Esophagus muscularis mucosa (tissue), 4 donors: ENCODE measurements around the gene ANK3. TPM values are rescaled to one million over a fixed set of nuclear protein-coding genes. Genes with fewer than 3 reads are reported as not detected.
A peak's percentile ranks its signal among the peaks of the same experiment; 100 is the strongest.

Experiments used
- DNase-seq: peaks from one replicate; pipeline ENCODE4 v3.0.0-alpha.2; 2017; ENCODE audit errors: extremely low spot score
- H3K27ac ChIP-seq, 4 donors: fragments of 200-600 bp; sonication (generic); replicated peaks in 1 of 4; 1 replicate in 3 of 4; 2 replicates in 1 of 4; pipeline ENCODE4 v1.5.1; 2016 to 2019; ENCODE audit warnings: mild to moderate bottlenecking in 1 of 4
- H3K27me3 ChIP-seq, 4 donors: fragments of 200-600 bp; sonication (generic); one replicate each; pipeline versions ENCODE4 v1.5.1 to v1.6.0; 2016 to 2019
- H3K36me3 ChIP-seq, 4 donors: fragments of 200-600 bp; sonication (generic); one replicate each; pipeline ENCODE4 v1.5.1; 2016 to 2019
- H3K4me1 ChIP-seq, 4 donors: fragments of 200-600 bp; sonication (generic); one replicate each; pipeline ENCODE4 v1.5.1; 2016 to 2019
- H3K4me3 ChIP-seq, 4 donors: fragments of 200-600 bp; sonication (generic); 1 replicate in 2 of 4; 2 replicates in 2 of 4; pipeline ENCODE4 v1.5.1; 2016 to 2019; ENCODE audit warnings: mild to moderate bottlenecking in 4 of 4, moderate library complexity in 1 of 4
- H3K9me3 ChIP-seq, 4 donors: fragments of 200-600 bp; sonication (generic); 1 replicate in 3 of 4; 2 replicates in 1 of 4; pipeline ENCODE4 v1.5.1; 2016 to 2019
- EP300 ChIP-seq: sonication (generic); formaldehyde crosslinking; IDR thresholded peaks from one replicate; pipeline ENCODE4 v1.6.1; 2017; ENCODE audit warnings: antibody characterized with exemption
- POLR2A ChIP-seq: fragments of 450-650 bp; IDR thresholded peaks from one replicate; pipeline ENCODE4 v1.6.1; 2017; ENCODE audit warnings: antibody characterized with exemption, moderate library complexity, mild to moderate bottlenecking, low read depth
- POLR2AphosphoS5 ChIP-seq, 2 donors: sonication (generic); formaldehyde crosslinking; IDR thresholded peaks; one replicate each; pipeline ENCODE4 v1.6.1; 2017; ENCODE audit warnings: antibody characterized with exemption in 2 of 2
- WGBS: methylation state at CpG from one replicate; pipeline ENCODE4 v1.1.5; 2018; 5-methylcytosine and 5-hydroxymethylcytosine counted together
- intact Hi-C: fragments of 100-400 bp; cut with DNase I; formaldehyde crosslinking; loops from one replicate; pipeline ENCODE4 v1.15.1; 2023
- total RNA-seq, 4 donors: library from RNA; depleted of rRNA; stranded (reverse); fragments of >200 nt; gene quantifications; one replicate each; pipeline versions ENCODE4 v1.1.0 to v1.2.1, GENCODE V29; 2016
- TF ChIP-seq, protein P1 (sequence below), 3 experiments: fragments of 200-600 bp in 2 of 3; fragments of 450-650 bp in 1 of 3; sonication (generic) in 2 of 3; IDR thresholded peaks; one replicate each; pipeline ENCODE4 v1.5.1; 2017 to 2019; ENCODE audit warnings: antibody characterized with exemption in 3 of 3, mild to moderate bottlenecking in 2 of 3, moderate library complexity in 1 of 3

Gene ANK3
- total RNA-seq, 4 donors from 2014 or later = 25.5 to 44.9 (median 26.6) TPM

DNA sequence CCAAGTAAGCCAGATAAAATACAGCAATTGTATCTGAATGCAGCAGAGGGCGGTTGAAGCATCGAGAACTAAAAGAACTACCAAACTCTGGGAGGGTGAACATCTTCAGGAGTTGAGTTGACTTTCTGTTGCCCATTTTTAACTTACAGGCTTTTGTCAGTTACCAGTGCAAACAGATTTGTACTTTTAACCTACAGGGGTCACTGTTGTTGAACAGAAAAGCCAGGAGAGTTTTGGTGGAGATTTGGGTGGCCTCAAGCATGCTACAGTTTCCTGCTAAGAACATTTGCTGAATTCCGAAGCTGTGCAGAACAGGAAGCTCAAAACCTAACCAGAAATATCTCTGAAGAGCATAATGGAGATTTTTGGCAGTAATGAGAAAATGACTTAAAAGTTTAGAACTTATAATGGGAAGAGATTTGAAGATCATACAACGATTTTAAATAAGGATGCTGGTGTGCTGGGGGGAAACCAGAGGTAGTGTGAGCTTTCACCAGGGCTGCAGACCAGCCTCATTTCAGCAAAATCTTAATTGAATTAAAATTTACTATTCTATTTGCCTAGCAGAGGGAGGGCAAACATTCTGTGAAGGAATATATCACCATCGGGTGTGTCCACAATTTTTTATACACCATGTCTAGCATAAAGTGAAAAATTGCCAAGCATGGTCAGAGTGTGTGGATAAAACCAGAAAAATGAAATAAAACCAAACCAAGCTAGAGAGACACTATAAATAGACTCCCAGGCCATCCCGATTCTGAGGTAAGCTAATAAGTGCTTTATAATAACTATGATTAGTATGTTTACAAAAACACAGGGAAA lies 274.7 kb downstream of the ANK3 start:
- intact Hi-C loops = no loop called here
- 61% methylated on average over 6 of the region's 6 CpGs for WGBS
- Histone ChIP-seq H3K27ac (no peak overlapping the region), H3K27me3 (no peaks in the 10 kb centered on the region), H3K9me3 (no peaks in the 10 kb centered on the region), H3K4me1 (no peaks in the 10 kb centered on the region), H3K4me3 (no peak overlapping the region), H3K36me3 (no peaks in the 10 kb centered on the region)
- no peak for TF ChIP-seq EP300
- TF ChIP-seq, protein P1, sequence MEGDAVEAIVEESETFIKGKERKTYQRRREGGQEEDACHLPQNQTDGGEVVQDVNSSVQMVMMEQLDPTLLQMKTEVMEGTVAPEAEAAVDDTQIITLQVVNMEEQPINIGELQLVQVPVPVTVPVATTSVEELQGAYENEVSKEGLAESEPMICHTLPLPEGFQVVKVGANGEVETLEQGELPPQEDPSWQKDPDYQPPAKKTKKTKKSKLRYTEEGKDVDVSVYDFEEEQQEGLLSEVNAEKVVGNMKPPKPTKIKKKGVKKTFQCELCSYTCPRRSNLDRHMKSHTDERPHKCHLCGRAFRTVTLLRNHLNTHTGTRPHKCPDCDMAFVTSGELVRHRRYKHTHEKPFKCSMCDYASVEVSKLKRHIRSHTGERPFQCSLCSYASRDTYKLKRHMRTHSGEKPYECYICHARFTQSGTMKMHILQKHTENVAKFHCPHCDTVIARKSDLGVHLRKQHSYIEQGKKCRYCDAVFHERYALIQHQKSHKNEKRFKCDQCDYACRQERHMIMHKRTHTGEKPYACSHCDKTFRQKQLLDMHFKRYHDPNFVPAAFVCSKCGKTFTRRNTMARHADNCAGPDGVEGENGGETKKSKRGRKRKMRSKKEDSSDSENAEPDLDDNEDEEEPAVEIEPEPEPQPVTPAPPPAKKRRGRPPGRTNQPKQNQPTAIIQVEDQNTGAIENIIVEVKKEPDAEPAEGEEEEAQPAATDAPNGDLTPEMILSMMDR (IDR thresholded peaks at IDR 0.05) = peak; percentile 30 to 49 (median 40)
- TF ChIP-seq POLR2A = no peak
- no peak for TF ChIP-seq POLR2AphosphoS5 (IDR thresholded peaks at IDR 0.05)
- no peak for DNase-seq

DNA sequence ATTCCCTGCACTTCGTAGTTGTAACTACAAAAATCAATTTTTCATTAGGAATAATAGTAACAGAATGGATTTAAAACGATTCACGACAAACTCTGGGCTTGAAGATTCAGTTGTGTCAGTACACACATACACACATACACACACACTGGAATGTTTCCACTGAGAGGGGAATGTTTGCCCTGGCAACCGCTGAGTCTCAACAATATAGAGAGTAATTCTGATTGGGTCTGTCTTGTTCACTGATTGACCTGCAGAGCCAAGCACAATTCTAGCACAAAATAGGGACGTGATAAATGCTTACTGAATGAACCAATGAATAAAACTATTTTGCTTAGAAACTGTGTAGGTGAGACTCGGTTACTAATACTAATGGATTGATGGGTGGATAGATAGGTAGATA lies 278.9 kb downstream of the ANK3 start:
- Histone ChIP-seq H3K4me1 (no peaks in the 10 kb centered on the region), H3K4me3 (no peak overlapping the region), H3K36me3 (peaks cover 0 to 15% (median 0%) of the 10 kb centered on the region in 4 donors), H3K9me3 (no peaks in the 10 kb centered on the region), H3K27ac (no peak overlapping the region), H3K27me3 (no peaks in the 10 kb centered on the region)
- no peak for DNase-seq
- no peak for TF ChIP-seq EP300
- no peak for TF ChIP-seq POLR2AphosphoS5 (IDR thresholded peaks at IDR 0.05)
- TF ChIP-seq POLR2A = no peak
- TF ChIP-seq, protein P1 (IDR thresholded peaks at IDR 0.05) = no peak
- intact Hi-C loops = no loop called here
- WGBS = 80% methylated on average over 6 of the region's 6 CpGs

DNA sequence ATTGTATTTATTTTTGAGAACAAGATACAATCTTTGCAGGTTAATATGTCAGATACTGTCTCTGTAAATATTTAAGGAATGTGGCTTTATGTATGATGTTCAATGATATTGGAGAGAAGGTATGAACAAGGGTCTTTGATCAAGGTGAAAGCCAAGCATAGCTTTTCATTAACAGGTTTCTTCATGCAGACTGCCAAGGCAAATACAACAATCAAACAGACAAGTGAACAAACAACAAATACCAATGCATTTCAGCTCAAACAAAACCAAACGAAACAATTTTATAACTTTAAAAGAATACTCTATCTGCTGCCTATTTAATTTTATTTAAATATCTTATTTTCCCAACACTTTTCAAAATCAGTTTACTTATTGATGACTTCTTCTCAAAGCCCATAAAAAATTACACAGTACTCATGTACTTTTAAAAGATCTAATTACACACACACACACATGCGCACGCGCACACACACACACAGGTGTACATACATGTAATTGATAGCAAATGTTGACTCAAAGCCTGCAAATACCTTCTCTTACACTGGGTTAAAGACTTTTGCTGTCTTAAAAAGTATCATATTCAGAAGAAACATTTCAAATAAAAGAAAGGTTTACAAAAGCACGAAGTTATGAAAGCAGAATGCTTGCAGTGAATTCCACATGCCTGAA lies 282.2 kb downstream of the ANK3 start:
- no peaks in the 10 kb centered on the region for H3K9me3 ChIP-seq
- peaks cover 0 to 27% (median 0%) of the 10 kb centered on the region in 4 donors for H3K36me3 ChIP-seq
- WGBS = 97% methylated on average over 5 of the region's 5 CpGs
- no peak overlapping the region for H3K4me3 ChIP-seq
- H3K4me1 ChIP-seq = peaks cover 0 to 12% (median 6%) of the 10 kb centered on the region in 4 donors
- no peak for TF ChIP-seq POLR2A
- no peak for TF ChIP-seq EP300
- no peak for TF ChIP-seq POLR2AphosphoS5 (IDR thresholded peaks at IDR 0.05)
- TF ChIP-seq, protein P1 (IDR thresholded peaks at IDR 0.05) = no peak
- no peak for DNase-seq
- no peaks in the 10 kb centered on the region for H3K27me3 ChIP-seq
- no peak overlapping the region for H3K27ac ChIP-seq
- intact Hi-C loops = loop anchor here (10.0 kb wide), 1 partner anchor 537 kb away; no protein-coding TSS in a partner anchor

DNA sequence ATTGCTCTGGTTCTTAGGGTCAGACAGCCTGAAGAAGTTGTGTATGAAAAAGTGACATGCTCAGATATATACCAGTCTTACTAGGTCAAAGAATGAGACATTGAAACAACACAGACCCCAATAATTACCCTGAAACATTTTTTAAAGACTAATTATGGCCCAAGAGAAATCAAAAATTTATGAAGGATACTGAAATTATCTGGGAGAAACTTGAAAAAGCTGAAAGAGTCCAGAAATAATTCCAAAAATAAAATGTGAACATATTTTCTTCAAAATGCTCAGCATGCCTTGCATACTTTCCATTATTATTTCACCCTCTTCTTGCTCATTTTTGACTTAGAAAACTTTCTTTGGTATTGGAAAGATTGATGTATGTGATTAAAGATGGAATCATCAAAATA lies 284.4 kb downstream of the ANK3 start:
- Histone ChIP-seq H3K36me3 (peaks cover 0 to 27% (median 0%) of the 10 kb centered on the region in 4 donors), H3K27me3 (no peaks in the 10 kb centered on the region), H3K9me3 (no peaks in the 10 kb centered on the region), H3K27ac (no peak overlapping the region), H3K4me1 (peaks cover 0 to 12% (median 6%) of the 10 kb centered on the region in 4 donors), H3K4me3 (no peak overlapping the region)
- intact Hi-C loops = loop anchor here (10.0 kb wide), 1 partner anchor 540 kb away; no protein-coding TSS in a partner anchor
- TF ChIP-seq, protein P1 (IDR thresholded peaks at IDR 0.05) = no peak
- TF ChIP-seq POLR2AphosphoS5 (IDR thresholded peaks at IDR 0.05) (no peak), EP300 (no peak), POLR2A (no peak)
- no peak for DNase-seq
